ENCODE measurements around the gene ATOH8.

Gene ATOH8

DNA sequence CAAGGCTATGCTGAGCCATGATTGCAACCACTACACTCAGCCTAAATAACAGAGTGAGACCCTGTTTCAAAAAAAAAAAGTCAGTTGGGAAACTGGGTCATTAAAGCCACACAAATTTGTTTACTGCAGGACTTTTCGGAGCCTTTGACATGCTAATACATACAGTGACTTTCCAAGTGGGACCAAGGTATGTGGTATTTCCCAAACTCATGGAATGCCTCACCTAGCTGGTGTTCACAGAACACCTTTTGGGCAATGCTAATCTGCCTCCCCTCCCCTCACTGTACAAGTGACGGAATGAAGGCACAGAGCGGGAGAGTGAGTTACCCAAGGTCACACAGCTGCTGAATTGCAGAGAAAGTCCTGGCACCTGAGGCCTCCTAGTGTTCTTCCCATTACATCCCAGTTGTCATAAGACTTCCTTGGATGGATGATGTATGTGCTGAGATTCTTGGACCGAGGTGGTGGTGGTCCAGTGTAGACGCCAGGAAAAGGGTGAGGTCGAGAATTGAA is 30.7 kb downstream of the ATOH8 start:
- in situ Hi-C loops (cut with MboI; ENCODE audit: low sequenced_read_pairs), result no loop called here

DNA sequence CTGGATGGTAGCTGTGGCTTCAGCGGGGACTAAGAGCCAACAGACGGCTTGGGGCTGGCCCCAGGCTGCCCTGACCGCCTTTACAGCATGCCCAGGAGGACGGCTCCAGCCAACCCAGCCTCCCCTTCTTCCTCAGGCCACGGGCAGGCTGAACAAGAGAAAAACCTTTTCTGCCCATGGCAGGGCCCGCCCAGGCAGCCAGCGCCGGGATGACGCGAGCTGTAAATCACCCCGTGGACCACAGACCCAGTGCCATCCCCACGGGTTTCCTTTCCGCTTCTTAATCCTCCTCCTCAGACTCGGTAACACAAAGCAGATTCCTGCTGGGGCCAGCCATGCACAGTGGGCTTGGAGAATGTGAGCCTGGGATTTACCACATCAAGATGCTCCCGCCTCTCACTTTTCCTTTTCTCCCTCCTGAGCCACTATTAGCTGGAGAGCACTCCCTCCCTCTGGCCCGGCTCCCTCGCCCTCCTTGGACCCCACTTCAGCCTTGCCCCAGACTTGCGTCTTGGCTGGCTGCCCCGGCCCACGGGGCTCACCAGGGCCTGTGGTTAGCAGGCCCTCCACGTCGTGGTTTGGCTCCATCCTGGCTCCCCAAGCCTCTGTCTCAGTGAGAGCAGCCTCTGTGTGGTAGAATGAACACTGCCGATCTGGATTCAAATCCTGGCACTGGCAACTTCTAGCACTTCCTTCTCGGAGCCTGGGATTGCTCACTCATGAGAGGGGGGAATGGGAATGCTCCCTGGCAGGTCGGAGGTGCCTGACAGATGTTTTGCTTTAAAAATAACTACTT is 31.4 kb downstream of the ATOH8 start:
- in situ Hi-C loops (cut with MboI; ENCODE audit: low sequenced_read_pairs), result no loop called here

GRCh38 chr2:85785871-85786270 is 32.1 kb downstream of the ATOH8 start:
- in situ Hi-C loops (cut with MboI; ENCODE audit: low sequenced_read_pairs), result no loop called here

DNA sequence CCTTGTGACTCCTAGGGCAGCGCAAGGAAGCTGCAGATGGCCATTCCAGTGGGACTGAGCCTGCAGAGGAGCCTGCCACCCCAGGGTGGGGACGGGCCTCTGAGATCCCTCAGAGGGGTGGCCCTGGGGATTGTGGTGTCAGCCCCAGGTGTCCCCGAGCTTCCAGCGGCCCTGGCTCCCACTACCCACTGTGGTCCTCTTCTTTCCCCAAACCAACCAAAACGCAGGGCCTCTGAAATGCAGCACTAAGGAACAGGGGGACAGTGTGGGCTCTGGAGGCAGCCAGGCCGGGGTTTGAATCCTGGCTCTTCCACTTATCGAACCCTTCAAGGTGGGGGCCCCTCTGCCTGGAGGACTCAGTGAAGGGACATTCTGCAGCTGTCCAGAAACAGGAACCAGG is 32.7 kb downstream of the ATOH8 start:
- in situ Hi-C loops (cut with MboI; ENCODE audit: low sequenced_read_pairs), result no loop called here

GRCh38 chr2:85786865-85787264 is 33.1 kb downstream of the ATOH8 start:
- in situ Hi-C loops (cut with MboI; ENCODE audit: low sequenced_read_pairs), result no loop called here

DNA sequence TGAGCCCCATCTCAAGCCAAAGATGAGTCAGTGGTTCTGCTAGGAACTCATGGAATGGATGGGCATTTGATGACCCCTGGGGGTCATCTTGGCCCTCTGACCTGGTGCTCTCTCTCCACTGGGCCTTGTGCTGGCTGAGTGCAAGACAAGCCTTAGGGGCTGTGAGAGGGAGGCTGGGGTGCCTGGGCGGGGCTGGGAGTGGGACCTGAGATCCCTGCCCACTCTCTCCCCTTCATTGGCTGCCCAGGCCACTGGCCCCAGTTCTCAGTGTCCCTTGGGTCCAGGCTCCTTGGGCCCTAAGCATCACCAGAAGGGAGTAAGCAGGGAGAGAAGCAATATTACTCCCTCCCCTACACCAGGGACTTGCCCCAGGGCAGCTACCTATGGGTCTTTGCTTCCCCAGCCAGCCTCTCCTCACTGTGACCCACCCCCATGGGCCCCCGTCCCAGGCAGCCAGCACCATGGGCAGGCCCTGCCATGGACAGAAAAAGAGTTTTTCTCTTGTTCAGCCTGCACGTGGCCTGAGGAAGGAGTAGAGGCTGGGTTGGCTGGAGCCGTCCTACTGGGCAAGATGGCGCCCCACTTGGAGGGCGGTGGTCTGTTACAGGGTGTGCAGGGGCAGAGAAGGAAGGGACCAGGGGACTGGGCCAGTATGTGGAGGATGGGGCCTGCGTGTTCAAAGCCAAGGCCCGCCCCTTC is 33.6 kb downstream of the ATOH8 start:
- in situ Hi-C loops (cut with MboI; ENCODE audit: low sequenced_read_pairs), result no loop called here

DNA sequence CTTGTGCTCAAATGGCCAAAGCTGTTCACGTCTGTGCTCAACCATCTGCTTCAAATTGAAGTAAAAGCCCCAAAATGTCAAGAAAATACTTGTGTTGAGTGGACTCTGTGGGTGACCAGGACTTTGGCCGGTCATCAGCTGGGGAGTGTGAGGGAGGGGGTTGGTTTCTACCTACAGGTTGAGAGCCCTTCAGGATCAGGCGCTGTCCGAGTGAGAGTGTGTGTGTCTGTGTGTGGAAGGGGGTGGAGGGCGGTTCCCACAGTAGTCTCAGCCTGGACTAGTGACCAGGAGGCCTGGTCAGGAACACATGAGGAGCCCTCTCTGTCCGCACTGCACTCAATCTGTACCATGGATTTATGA is 34.2 kb downstream of the ATOH8 start:
- in situ Hi-C loops (cut with MboI; ENCODE audit: low sequenced_read_pairs), result no loop called here

DNA sequence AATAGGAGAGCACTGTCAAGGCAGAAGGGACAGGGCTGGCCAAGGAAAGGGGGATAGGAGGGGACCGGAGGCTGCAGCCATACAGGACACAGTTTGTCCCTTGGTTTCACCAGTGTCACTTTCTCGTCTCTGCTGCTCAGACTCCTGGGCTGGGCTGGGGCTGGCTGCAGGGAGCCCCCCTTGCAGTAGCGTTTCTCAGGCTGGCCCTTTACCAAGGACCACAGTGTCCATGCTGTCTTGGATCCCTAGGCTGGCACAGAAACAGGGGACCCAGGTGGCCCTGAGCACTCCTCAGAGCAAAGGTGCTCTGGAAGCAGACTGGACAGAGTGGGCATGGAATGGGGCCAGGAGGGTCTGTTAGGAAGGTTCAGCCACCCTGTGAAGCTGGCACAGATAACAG is 34.8 kb downstream of the ATOH8 start:
- in situ Hi-C loops (cut with MboI; ENCODE audit: low sequenced_read_pairs), result no loop called here

GRCh38 chr2:85789271-85789670 is 35.5 kb downstream of the ATOH8 start:
- in situ Hi-C loops (cut with MboI; ENCODE audit: low sequenced_read_pairs), result no loop called here

- in situ Hi-C loops (cut with MboI; ENCODE audit: low sequenced_read_pairs), result no loop called here
These were observed 36.2 kb downstream of the ATOH8 start for GRCh38 chr2:85790032-85790431.

DNA sequence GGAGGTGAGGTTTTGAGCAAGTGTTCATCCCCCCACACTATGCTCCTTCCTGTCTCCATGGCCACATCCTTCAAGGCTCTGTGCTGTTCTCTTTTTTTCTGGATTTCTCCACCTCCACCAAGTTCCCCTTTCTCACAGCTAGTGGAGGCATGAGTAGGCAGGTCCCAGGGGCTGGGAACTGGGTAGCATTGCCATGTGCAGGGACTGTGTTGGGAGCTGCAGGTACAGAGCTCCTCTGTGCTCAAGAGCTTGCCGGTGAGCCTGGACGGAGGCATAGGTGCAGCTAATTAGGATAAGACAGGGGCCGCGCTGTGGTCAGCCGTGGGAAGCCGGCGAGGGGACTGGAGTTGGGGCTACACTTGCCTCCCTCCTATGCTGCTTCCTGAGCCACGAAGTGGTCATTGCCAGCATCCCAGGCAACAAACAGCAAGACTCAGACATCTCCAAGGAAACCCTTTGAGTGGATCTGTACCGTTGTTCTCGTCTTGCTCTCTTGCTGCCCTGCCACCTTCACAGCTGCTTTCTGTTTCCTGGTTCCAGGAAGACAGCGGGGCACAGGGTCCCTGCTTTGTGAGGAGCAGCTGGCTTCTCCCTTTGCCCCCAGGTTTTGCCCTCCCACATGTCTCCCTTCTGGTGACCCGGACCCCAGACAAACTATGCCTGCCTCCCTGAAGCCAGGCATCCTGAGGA is 36.9 kb downstream of the ATOH8 start:
- in situ Hi-C loops (cut with MboI; ENCODE audit: low sequenced_read_pairs), result no loop called here

DNA sequence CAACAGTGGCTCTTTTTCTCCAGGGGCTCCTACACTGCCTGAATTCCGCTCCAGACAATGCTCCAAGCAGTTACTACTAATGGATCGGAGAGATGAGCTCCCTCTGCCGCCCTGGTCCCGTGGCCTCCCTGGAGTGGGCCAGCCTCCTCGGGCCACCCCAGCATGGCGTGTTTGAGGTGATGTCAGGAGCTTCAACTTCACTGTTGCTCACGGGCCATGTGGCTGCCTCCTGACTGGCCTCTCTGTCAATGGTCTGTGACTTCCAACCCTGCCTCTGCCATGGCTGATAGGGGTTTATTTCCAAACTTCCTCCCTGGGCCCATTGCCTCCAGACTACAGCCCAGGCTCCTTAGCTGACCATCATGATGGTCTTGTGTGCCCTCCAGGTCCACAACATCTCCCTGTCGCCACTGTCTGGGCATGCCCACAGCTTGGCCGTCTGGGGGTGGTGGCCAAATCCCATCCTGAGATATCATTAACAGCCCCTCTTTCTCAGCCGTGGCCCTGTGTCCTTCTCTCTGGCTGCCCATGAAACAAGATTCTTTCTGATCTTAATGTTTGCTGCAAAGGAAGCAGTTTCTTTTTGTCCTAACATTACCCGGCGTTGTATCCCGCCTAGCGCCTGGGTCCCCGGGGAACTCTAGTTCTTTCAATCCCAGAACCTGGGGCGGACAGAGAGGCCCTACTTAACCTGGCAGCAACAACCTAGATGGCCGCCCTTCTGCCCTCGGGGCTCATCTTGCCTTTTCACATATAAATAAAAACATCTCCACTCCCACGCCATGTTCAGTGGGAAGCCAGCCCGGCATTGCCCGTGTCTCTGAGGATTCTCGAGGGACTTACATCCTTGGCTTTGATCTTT is 38.1 kb downstream of the ATOH8 start:
- in situ Hi-C loops (cut with MboI; ENCODE audit: low sequenced_read_pairs), result no loop called here

DNA sequence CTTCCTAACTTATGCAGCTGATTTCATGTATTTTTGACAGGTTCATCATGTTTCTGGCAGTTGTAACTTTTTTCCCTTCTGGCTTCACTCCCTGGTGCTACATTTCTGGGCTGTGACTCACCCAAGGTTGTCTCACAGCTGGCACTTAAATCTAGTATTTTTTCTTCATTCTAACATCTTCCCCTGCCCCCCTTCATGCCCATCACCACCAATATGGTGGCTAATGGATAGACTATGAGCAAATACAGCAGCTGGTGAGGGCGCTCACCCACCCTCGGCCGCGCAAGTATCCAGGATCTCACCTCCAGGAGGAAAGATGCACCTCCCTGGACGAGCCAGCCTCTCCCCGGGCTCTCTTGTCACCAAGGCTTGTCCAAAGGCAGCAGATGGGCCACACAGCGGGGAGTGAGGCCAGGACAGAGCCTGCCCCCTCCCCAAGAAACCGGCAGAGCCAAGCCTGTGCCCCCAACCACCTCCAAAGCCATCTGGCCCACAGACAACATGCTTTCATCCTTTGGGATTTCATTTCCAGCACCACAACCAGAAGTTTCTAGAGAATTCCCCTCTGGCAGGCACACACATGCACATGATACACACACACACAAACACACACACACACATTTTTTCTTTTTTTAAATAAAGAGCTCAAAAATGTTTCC is 39.1 kb downstream of the ATOH8 start:
- in situ Hi-C loops (cut with MboI; ENCODE audit: low sequenced_read_pairs), result no loop called here

GRCh38 chr2:85793584-85793983 is 39.8 kb downstream of the ATOH8 start:
- in situ Hi-C loops (cut with MboI; ENCODE audit: low sequenced_read_pairs), result no loop called here

- in situ Hi-C loops (cut with MboI; ENCODE audit: low sequenced_read_pairs), result no loop called here
These were observed 40.2 kb downstream of the ATOH8 start for GRCh38 chr2:85794038-85794441.

- in situ Hi-C loops (cut with MboI; ENCODE audit: low sequenced_read_pairs), result no loop called here
These were observed 40.8 kb downstream of the ATOH8 start for GRCh38 chr2:85794491-85795121.

- in situ Hi-C loops (cut with MboI; ENCODE audit: low sequenced_read_pairs), result no loop called here
These were observed 41.7 kb downstream of the ATOH8 start for GRCh38 chr2:85795331-85796045.

GRCh38 chr2:85796046-85796340 is 42.2 kb downstream of the ATOH8 start:
- in situ Hi-C loops (cut with MboI; ENCODE audit: low sequenced_read_pairs), result no loop called here

Measured in HL-60/S4 treated with phorbol 12-myristate 13-acetate at 8.2 ng/mL for 4 days and 3 days (cell line).